ENCODE measurements around the gene OR10AD1. TPM values are rescaled to one million over a fixed set of nuclear protein-coding genes. Genes with fewer than 3 reads are reported as not detected.

The OR10AD1 gene
- total and polyA plus RNA-seq, 3 donors from 2014 or later: 0.66 TPM; not detected in 2

- H3K27me3 ChIP-seq: no peaks in the 10 kb centered on the region
- H3K4me3 ChIP-seq: no peak overlapping the region
- H3K9me3 ChIP-seq: no peaks in the 10 kb centered on the region
- no peak for DNase-seq
- no peak overlapping the region for H3K27ac ChIP-seq
- intact Hi-C loops (cut with DNase I; ENCODE audit: low total_unique reads): no loop called here
- H3K36me3 ChIP-seq (ENCODE audit: low read depth, missing control alignments): no peaks in the 10 kb centered on the region
- no peaks in the 10 kb centered on the region for H3K4me1 ChIP-seq
- no peak for TF ChIP-seq POLR2A (IDR thresholded peaks at IDR 0.05)
- no peak for TF ChIP-seq CTCF (IDR thresholded peaks at IDR 0.05)
- 66 to 71% methylated on average over 3 of the region's 3 CpGs for WGBS, 2 donors
These were observed 27.3 kb downstream of the OR10AD1 start for GRCh38 chr12:48175613-48176416.

GRCh38 chr12:48169011-48169410, 34.1 kb downstream of the OR10AD1 start:
- TF ChIP-seq POLR2A (IDR thresholded peaks at IDR 0.05): no peak
- TF ChIP-seq CTCF (IDR thresholded peaks at IDR 0.05): no peak
- H3K27me3 ChIP-seq: no peaks in the 10 kb centered on the region

GRCh38 chr12:48165089-48165981, 37.8 kb downstream of the OR10AD1 start:
- no peaks in the 10 kb centered on the region for H3K9me3 ChIP-seq
- TF ChIP-seq CTCF (IDR thresholded peaks at IDR 0.05): peak; percentile 73 to 88 (median 81)
- TF ChIP-seq POLR2A (IDR thresholded peaks at IDR 0.05): no peak
- no peak overlapping the region for H3K27ac ChIP-seq
- WGBS, 2 donors: 30 to 36% methylated on average over 2 of the region's 2 CpGs
- H3K4me1 ChIP-seq: no peaks in the 10 kb centered on the region
- DNase-seq: no peak
- H3K36me3 ChIP-seq (ENCODE audit: low read depth, missing control alignments): no peaks in the 10 kb centered on the region
- H3K27me3 ChIP-seq: no peaks in the 10 kb centered on the region
- no peak overlapping the region for H3K4me3 ChIP-seq
- intact Hi-C loops (cut with DNase I; ENCODE audit: low total_unique reads): no loop called here

More at GRCh38 chr12:48169011-48169410, 34.1 kb downstream of the OR10AD1 start:
- intact Hi-C loops (cut with DNase I; ENCODE audit: low total_unique reads): no loop called here
- no peaks in the 10 kb centered on the region for H3K9me3 ChIP-seq
- H3K36me3 ChIP-seq (ENCODE audit: low read depth, missing control alignments): no peaks in the 10 kb centered on the region
- 61 to 63% methylated on average over 17 to 19 of the region's 19 CpGs for WGBS, 2 donors
- no peak overlapping the region for H3K27ac ChIP-seq
- no peak overlapping the region for H3K4me3 ChIP-seq
- no peaks in the 10 kb centered on the region for H3K4me1 ChIP-seq
- DNase-seq: no peak

DNA sequence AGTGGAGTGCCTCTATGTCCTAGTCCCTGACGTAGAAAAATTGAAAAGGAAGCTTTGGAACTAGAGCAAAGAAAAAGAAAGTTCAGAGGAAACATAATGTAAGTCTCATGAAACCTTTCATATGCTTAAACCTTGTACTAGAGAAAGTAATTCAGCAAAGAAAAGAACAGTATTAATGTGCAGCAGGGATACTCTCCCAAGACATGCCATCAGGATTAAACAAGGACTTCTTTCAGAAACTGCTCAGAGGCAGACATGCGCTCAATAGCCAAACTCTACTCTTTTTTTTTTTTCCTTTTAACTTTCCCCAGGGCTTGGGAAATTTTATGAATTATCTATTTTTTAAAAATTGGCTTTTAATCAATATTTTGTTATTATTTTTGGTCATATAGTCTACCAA, 38.6 kb downstream of the OR10AD1 start:
- H3K4me3 ChIP-seq: no peak overlapping the region
- WGBS, 2 donors: 80 to 81% methylated on average over 2 of the region's 2 CpGs
- H3K36me3 ChIP-seq (ENCODE audit: low read depth, missing control alignments): no peaks in the 10 kb centered on the region
- no peak for DNase-seq
- H3K27me3 ChIP-seq: no peaks in the 10 kb centered on the region
- intact Hi-C loops (cut with DNase I; ENCODE audit: low total_unique reads): no loop called here
- H3K27ac ChIP-seq: no peak overlapping the region
- no peaks in the 10 kb centered on the region for H3K4me1 ChIP-seq
- TF ChIP-seq CTCF (IDR thresholded peaks at IDR 0.05) (no peak), POLR2A (IDR thresholded peaks at IDR 0.05) (no peak)
- no peaks in the 10 kb centered on the region for H3K9me3 ChIP-seq

All from testis (tissue), 3 donors.